K562 (cell line): ENCODE results near the gene MAGI2. TPM values are rescaled to one million over a fixed set of nuclear protein-coding genes. Genes with fewer than 3 reads are reported as not detected.

ENCODE experiments used
- MAX ChIP-seq: sonication (generic); formaldehyde crosslinking; IDR thresholded peaks from 2 replicates; pipeline ENCODE4 v1.9.0; 2022; ENCODE audit warnings: mild to moderate bottlenecking, missing genetic modification reagents
- MGA ChIP-seq: fragments of 450-650 bp; IDR thresholded peaks from 2 replicates; pipeline ENCODE4 v1.6.1; 2016; ENCODE audit warnings: mild to moderate bottlenecking, moderate library complexity
- NCOA6 ChIP-seq: fragments of 450-650 bp; IDR thresholded peaks from 2 replicates; pipeline ENCODE4 v1.6.1; 2017; ENCODE audit warnings: mild to moderate bottlenecking
- TAF1 ChIP-seq: IDR thresholded peaks from 2 replicates; pipeline ENCODE4 v1.6.1; 2011; ENCODE audit warnings: mild to moderate bottlenecking, low read length, moderate library complexity; ENCODE audit not compliant: insufficient read depth, control insufficient read depth, severe bottlenecking; ENCODE audit errors: extremely low read depth
- TCF3 ChIP-seq: sonication (generic); formaldehyde crosslinking; IDR thresholded peaks from 2 replicates; pipeline ENCODE4 v1.4.0; 2020; ENCODE audit warnings: mild to moderate bottlenecking, missing genetic modification reagents
- polyA plus RNA-seq, 8 experiments: library from polyadenylated mRNA; depleted of rRNA in 4 of 8; stranded (reverse) in 5 of 8; unstranded in 3 of 8; fragments of >200 nt; fragmentation: Nextera tagmentation in 2 of 8; fragmentation: Illumina TruSeq in 1 of 8; extraction: Ambion mirVana in 2 of 8; extraction: Trizol in 1 of 8; gene quantifications; 2 replicates each; pipeline versions ENCODE4 v1.2.1 to v1.2.3, GENCODE V29; 2011 to 2014; ENCODE audit warnings: inconsistent platforms in 1 of 8, missing spikeins in 1 of 8
- total RNA-seq, 7 experiments: library from RNA; depleted of rRNA in 6 of 7; stranded (reverse); fragments of >200 nt in 6 of 7; fragmentation: Illumina TruSeq in 2 of 7; extraction: Trizol in 2 of 7; gene quantifications; 2 replicates each; pipeline versions ENCODE4 v1.2.1 to v1.2.3, GENCODE V29; 2011 to 2021; ENCODE audit warnings: low replicate concordance in 1 of 7

MAGI2 gene
- total and polyA plus RNA-seq, 9 of the 15 experiments (the other 6 are each of a cell fraction or from before 2014, with no cell fraction given): 0.27 to 1.4 (median 0.70) TPM

- TF ChIP-seq MGA (peak; percentile 98), TAF1 (peak; percentile 5), MAX (CRISPR knock-in tag) (peak; percentile 81), NCOA6 (peak; percentile 77), TCF3 (CRISPR knock-in tag) (0 out of 2 replicates have a peak, but pooled peaks have one; percentile 4)
Measured at GRCh38 chr7:78018641-78019446, 1434.6 kb downstream of the MAGI2 start (continued).
